Liver (tissue), 3 donors: Measurements from ENCODE around the gene HNRNPDL.

Source experiments
- EGR1 ChIP-seq, 2 donors: IDR thresholded peaks; 2 replicates each; pipeline ENCODE4 v1.6.1; 2016 to 2018; ENCODE audit warnings: antibody characterized with exemption in 2 of 2, low read depth in 2 of 2
- FOXA1 ChIP-seq: IDR thresholded peaks from 2 replicates; pipeline ENCODE4 v1.6.1; 2016; ENCODE audit warnings: antibody characterized with exemption
- JUND ChIP-seq, 2 donors: IDR thresholded peaks; 2 replicates each; pipeline ENCODE4 v1.6.1; 2016; ENCODE audit warnings: antibody characterized with exemption in 2 of 2
- NR2F2 ChIP-seq: IDR thresholded peaks from 2 replicates; pipeline ENCODE4 v1.6.1; 2016; ENCODE audit warnings: antibody characterized with exemption
- RAD21 ChIP-seq, 2 donors: IDR thresholded peaks; 2 replicates each; pipeline ENCODE4 v1.6.1; 2016; ENCODE audit warnings: antibody characterized with exemption in 2 of 2, mild to moderate bottlenecking in 2 of 2
- SP1 ChIP-seq: IDR thresholded peaks from 2 replicates; pipeline ENCODE4 v1.6.1; 2018; ENCODE audit warnings: antibody characterized with exemption, mild to moderate bottlenecking
- TAF1 ChIP-seq: conservative IDR thresholded peaks from 2 replicates; pipeline ENCODE4 v1.6.1; 2016; ENCODE audit warnings: antibody characterized with exemption, mild to moderate bottlenecking
- YY1 ChIP-seq: IDR thresholded peaks from 2 replicates; pipeline ENCODE4 v1.6.1; 2016; ENCODE audit warnings: antibody characterized with exemption, mild to moderate bottlenecking
- TF ChIP-seq, protein P1 (sequence below): IDR thresholded peaks from 2 replicates; pipeline ENCODE4 v1.6.1; 2016; ENCODE audit warnings: antibody characterized with exemption, mild to moderate bottlenecking
- TF ChIP-seq, protein P2 (sequence below): IDR thresholded peaks from 2 replicates; pipeline ENCODE4 v1.6.1; 2016; ENCODE audit warnings: antibody characterized with exemption
- TF ChIP-seq, protein P3 (sequence below): fragments of 150-350 bp; IDR thresholded peaks from 2 replicates; pipeline ENCODE4 v1.5.1; 2017; ENCODE audit warnings: improper control_type of control experiment, low read depth, low read length; ENCODE audit not compliant: missing input control
- TF ChIP-seq, protein P4 (sequence below): IDR thresholded peaks from 2 replicates; pipeline ENCODE4 v1.6.1; 2016; ENCODE audit warnings: antibody characterized with exemption
- TF ChIP-seq, protein P5 (sequence below): IDR thresholded peaks from 2 replicates; pipeline ENCODE4 v1.6.1; 2016; ENCODE audit warnings: antibody characterized with exemption
- donor health status: healthy.
- donor health status: healthy.

DNA sequence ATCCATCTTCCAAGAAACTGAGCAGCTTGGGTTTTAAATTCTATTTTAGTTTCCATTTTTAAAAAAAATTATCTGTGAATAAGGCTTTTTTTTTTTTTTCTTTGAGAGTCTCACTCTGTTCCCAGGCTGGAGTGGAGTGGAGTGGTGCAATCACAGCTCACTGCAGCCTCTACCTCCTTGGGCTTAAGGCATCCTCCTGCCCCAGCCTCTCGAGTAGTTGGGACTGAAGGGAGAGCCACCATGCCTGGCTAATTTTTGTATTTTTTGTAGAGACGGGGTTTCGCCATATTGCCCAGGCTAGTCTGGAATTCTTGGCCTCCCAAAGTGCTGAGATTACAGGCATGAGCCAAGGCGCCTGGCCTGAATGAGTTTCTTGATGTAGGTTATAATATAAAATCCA is 1.6 kb upstream of the HNRNPDL start:
- TF ChIP-seq, protein P1, sequence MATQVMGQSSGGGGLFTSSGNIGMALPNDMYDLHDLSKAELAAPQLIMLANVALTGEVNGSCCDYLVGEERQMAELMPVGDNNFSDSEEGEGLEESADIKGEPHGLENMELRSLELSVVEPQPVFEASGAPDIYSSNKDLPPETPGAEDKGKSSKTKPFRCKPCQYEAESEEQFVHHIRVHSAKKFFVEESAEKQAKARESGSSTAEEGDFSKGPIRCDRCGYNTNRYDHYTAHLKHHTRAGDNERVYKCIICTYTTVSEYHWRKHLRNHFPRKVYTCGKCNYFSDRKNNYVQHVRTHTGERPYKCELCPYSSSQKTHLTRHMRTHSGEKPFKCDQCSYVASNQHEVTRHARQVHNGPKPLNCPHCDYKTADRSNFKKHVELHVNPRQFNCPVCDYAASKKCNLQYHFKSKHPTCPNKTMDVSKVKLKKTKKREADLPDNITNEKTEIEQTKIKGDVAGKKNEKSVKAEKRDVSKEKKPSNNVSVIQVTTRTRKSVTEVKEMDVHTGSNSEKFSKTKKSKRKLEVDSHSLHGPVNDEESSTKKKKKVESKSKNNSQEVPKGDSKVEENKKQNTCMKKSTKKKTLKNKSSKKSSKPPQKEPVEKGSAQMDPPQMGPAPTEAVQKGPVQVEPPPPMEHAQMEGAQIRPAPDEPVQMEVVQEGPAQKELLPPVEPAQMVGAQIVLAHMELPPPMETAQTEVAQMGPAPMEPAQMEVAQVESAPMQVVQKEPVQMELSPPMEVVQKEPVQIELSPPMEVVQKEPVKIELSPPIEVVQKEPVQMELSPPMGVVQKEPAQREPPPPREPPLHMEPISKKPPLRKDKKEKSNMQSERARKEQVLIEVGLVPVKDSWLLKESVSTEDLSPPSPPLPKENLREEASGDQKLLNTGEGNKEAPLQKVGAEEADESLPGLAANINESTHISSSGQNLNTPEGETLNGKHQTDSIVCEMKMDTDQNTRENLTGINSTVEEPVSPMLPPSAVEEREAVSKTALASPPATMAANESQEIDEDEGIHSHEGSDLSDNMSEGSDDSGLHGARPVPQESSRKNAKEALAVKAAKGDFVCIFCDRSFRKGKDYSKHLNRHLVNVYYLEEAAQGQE, result no peak
- TF ChIP-seq, protein P2, sequence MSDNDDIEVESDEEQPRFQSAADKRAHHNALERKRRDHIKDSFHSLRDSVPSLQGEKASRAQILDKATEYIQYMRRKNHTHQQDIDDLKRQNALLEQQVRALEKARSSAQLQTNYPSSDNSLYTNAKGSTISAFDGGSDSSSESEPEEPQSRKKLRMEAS, result no peak
- TF ChIP-seq, protein P3, sequence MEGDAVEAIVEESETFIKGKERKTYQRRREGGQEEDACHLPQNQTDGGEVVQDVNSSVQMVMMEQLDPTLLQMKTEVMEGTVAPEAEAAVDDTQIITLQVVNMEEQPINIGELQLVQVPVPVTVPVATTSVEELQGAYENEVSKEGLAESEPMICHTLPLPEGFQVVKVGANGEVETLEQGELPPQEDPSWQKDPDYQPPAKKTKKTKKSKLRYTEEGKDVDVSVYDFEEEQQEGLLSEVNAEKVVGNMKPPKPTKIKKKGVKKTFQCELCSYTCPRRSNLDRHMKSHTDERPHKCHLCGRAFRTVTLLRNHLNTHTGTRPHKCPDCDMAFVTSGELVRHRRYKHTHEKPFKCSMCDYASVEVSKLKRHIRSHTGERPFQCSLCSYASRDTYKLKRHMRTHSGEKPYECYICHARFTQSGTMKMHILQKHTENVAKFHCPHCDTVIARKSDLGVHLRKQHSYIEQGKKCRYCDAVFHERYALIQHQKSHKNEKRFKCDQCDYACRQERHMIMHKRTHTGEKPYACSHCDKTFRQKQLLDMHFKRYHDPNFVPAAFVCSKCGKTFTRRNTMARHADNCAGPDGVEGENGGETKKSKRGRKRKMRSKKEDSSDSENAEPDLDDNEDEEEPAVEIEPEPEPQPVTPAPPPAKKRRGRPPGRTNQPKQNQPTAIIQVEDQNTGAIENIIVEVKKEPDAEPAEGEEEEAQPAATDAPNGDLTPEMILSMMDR, result no peak
- TF ChIP-seq YY1, result no peak
- TF ChIP-seq, protein P4, sequence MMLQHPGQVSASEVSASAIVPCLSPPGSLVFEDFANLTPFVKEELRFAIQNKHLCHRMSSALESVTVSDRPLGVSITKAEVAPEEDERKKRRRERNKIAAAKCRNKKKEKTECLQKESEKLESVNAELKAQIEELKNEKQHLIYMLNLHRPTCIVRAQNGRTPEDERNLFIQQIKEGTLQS, result no peak
- no peak for TF ChIP-seq EGR1 (IDR thresholded peaks at IDR 0.05; ENCODE audit: low read depth in 2 of 2)
- no peak for TF ChIP-seq RAD21 (IDR thresholded peaks at IDR 0.05)
- no peak for TF ChIP-seq JUND (IDR thresholded peaks at IDR 0.05)
- no peak for TF ChIP-seq TAF1
- TF ChIP-seq NR2F2, result no peak
- TF ChIP-seq FOXA1, result no peak
- TF ChIP-seq, protein P5, sequence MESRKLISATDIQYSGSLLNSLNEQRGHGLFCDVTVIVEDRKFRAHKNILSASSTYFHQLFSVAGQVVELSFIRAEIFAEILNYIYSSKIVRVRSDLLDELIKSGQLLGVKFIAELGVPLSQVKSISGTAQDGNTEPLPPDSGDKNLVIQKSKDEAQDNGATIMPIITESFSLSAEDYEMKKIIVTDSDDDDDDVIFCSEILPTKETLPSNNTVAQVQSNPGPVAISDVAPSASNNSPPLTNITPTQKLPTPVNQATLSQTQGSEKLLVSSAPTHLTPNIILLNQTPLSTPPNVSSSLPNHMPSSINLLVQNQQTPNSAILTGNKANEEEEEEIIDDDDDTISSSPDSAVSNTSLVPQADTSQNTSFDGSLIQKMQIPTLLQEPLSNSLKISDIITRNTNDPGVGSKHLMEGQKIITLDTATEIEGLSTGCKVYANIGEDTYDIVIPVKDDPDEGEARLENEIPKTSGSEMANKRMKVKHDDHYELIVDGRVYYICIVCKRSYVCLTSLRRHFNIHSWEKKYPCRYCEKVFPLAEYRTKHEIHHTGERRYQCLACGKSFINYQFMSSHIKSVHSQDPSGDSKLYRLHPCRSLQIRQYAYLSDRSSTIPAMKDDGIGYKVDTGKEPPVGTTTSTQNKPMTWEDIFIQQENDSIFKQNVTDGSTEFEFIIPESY, result no peak
- TF ChIP-seq SP1, result no peak
